GM20431 (cell line): Measurements from ENCODE around the gene OSBPL10.
"Not testable (repeated sequence)": the region's sequence is repeated elsewhere in the genome, so short reads cannot be mapped to it uniquely, and the experiment has no call there.

Experiments used
- in situ Hi-C: fragments of 300-500 bp; cut with MseI, MboI; formaldehyde crosslinking; loops from one replicate; pipeline ENCODE4 v1.15.0; 2020; ENCODE audit warnings: low sequenced_read_pairs; ENCODE audit not compliant: unreplicated experiment

The OSBPL10 gene

GRCh38 chr3:31993843-31994242 lies 12.8 kb upstream of the OSBPL10 start:
- in situ Hi-C loops, result no loop called here

- in situ Hi-C loops, result not testable (repeated sequence)
Observed at GRCh38 chr3:31992995-31993394, 11.9 kb upstream of the OSBPL10 start.

GRCh38 chr3:31988271-31988670 lies 7.2 kb upstream of the OSBPL10 start:
- in situ Hi-C loops, result no loop called here

- in situ Hi-C loops, result no loop called here
Observed at GRCh38 chr3:31985831-31986230, 4.8 kb upstream of the OSBPL10 start.

GRCh38 chr3:31984321-31984720 lies 3.3 kb upstream of the OSBPL10 start:
- in situ Hi-C loops, result no loop called here

GRCh38 chr3:31980530-31981205 lies 394 bp downstream of the OSBPL10 start:
- in situ Hi-C loops, result no loop called here

- in situ Hi-C loops, result no loop called here
Observed at GRCh38 chr3:31979001-31979697, 1.9 kb downstream of the OSBPL10 start.

GRCh38 chr3:31978553-31978952 lies 2.5 kb downstream of the OSBPL10 start:
- in situ Hi-C loops, result no loop called here

GRCh38 chr3:31977736-31978135 lies 3.3 kb downstream of the OSBPL10 start:
- in situ Hi-C loops, result no loop called here

- in situ Hi-C loops, result no loop called here
Observed at GRCh38 chr3:31976302-31976701, 4.8 kb downstream of the OSBPL10 start.

- in situ Hi-C loops, result no loop called here
Observed at GRCh38 chr3:31974964-31975363, 6.1 kb downstream of the OSBPL10 start.

GRCh38 chr3:31974471-31974870 lies 6.6 kb downstream of the OSBPL10 start:
- in situ Hi-C loops, result no loop called here

GRCh38 chr3:31973837-31974236 lies 7.2 kb downstream of the OSBPL10 start:
- in situ Hi-C loops, result no loop called here

- in situ Hi-C loops, result no loop called here
Observed at GRCh38 chr3:31973081-31973480, 8.0 kb downstream of the OSBPL10 start.

- in situ Hi-C loops, result no loop called here
Observed at GRCh38 chr3:31971607-31972006, 9.5 kb downstream of the OSBPL10 start.

GRCh38 chr3:31968927-31969418 lies 12.1 kb downstream of the OSBPL10 start:
- in situ Hi-C loops, result no loop called here

- in situ Hi-C loops, result no loop called here
Observed at GRCh38 chr3:31968369-31968926, 12.6 kb downstream of the OSBPL10 start.

- in situ Hi-C loops, result no loop called here
Observed at GRCh38 chr3:31967592-31967991, 13.5 kb downstream of the OSBPL10 start.

GRCh38 chr3:31966978-31967591 lies 14.0 kb downstream of the OSBPL10 start:
- in situ Hi-C loops, result no loop called here

GRCh38 chr3:31962801-31963205 lies 18.3 kb downstream of the OSBPL10 start:
- in situ Hi-C loops, result no loop called here
